Measurements from ENCODE around the gene COLEC12.

- TF ChIP-seq CTCF (conservative IDR thresholded peaks at IDR 0.05) = no peak
- TF ChIP-seq ZFX (IDR thresholded peaks at IDR 0.05) = no peak
Measured at GRCh38 chr18:369224-370015, 131.1 kb downstream of the COLEC12 start.
